SH-SY5Y (cell line): Measurements from ENCODE around the gene STXBP3.

ENCODE experiments used
- GATA2 ChIP-seq: IDR thresholded peaks from 2 replicates; pipeline ENCODE4 v1.6.1; 2011; ENCODE audit warnings: mild to moderate bottlenecking, low read depth, low read length
- GATA3 ChIP-seq: IDR thresholded peaks from 2 replicates; pipeline ENCODE4 v1.6.1; 2011; ENCODE audit warnings: low read depth, mild to moderate bottlenecking, low read length, moderate library complexity

DNA sequence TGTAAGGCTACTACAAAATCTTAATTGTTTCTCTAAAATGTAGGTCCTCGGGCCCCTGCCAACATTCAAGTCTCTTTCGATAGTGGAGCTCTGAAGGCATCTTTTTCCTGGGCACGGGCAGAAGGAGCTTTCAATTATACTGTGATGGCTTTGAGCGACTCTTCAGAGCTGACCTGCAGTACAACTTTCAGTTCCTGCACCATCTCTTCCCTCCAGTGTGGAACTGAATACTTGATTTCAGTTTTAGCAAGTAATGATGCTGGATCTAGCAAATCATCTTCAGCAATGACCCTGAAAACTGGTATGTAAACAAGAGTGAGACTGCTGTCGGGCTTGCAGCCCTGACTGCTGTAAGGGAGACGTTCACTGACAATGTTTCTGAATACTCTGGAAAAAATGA lies 24.2 kb upstream of the STXBP3 start:
- TF ChIP-seq GATA2 (no peak), GATA3 (no peak)
